ENCODE measurements around the gene MTX3. TPM values are rescaled to one million over a fixed set of nuclear protein-coding genes. Genes with fewer than 3 reads are reported as not detected.

Gene MTX3
- 1 to 10 TPM in 5 of 6 donors, not detected in 1; 1.1 to 4.8 (median 3.1) TPM for polyA plus RNA-seq (ENCODE audit: low read depth in 6 of 6)

GRCh38 chr5:79990598-79991507 is at the start of gene MTX3:
Gene MTX3, minus strand, starts transcription at chr5:79991262. Its CDS starts 24 bp downstream, at chr5:79991238.
- H3K9me3 Mint-ChIP-seq, result peaks cover 0 to 2% (median 0%) of the 10 kb centered on the region in 7 donors
- DNase-seq (peak; percentile 72), ATAC-seq (ENCODE audit: low read depth in 2 of 2) (peak; percentile 95)
- H3K4me1 Mint-ChIP-seq, result peaks cover 18 to 23% (median 22%) of the 10 kb centered on the region in 3 donors
- H3K4me3 Mint-ChIP-seq, result peak within 1 kb of the TSS; percentile 84 to 94 (median 90)
- peaks cover 17 to 26% of the 10 kb centered on the region in 2 donors for H3K36me3 Mint-ChIP-seq
- H3K27ac Mint-ChIP-seq, result peak within 1 kb of the TSS; percentile 8 to 95 (median 86)
- H3K27me3 Mint-ChIP-seq, result peaks cover 0 to 13% (median 12%) of the 10 kb centered on the region in 3 donors

- no peaks in the 10 kb centered on the region for H3K36me3 Mint-ChIP-seq
- ATAC-seq (ENCODE audit: low read depth in 2 of 2), result no peak
- DNase-seq, result no peak
- no peak overlapping the region for H3K27ac Mint-ChIP-seq
- no peaks in the 10 kb centered on the region for H3K9me3 Mint-ChIP-seq
- peaks cover 53 to 74% (median 61%) of the 10 kb centered on the region in 3 donors for H3K27me3 Mint-ChIP-seq
- peaks cover 4 to 10% (median 4%) of the 10 kb centered on the region in 3 donors for H3K4me1 Mint-ChIP-seq
- H3K4me3 Mint-ChIP-seq, result no peak overlapping the region
Observed at GRCh38 chr5:80039650-80040049, 48.6 kb upstream of the MTX3 start.

GRCh38 chr5:80037366-80037765 is 46.3 kb upstream of the MTX3 start:
- no peak for ATAC-seq (ENCODE audit: low read depth in 2 of 2)
- no peak for DNase-seq
- Mint-ChIP-seq H3K27me3 (peaks cover 52 to 78% (median 69%) of the 10 kb centered on the region in 3 donors), H3K4me3 (no peak overlapping the region), H3K4me1 (peaks cover 4 to 10% (median 7%) of the 10 kb centered on the region in 3 donors), H3K9me3 (peaks cover 0 to 2% (median 0%) of the 10 kb centered on the region in 7 donors), H3K36me3 (no peaks in the 10 kb centered on the region), H3K27ac (no peak overlapping the region)

- Mint-ChIP-seq H3K4me3 (no peak overlapping the region), H3K36me3 (no peaks in the 10 kb centered on the region), H3K4me1 (peaks cover 4 to 10% (median 7%) of the 10 kb centered on the region in 3 donors), H3K9me3 (peaks cover 0 to 2% (median 0%) of the 10 kb centered on the region in 7 donors), H3K27ac (no peak overlapping the region), H3K27me3 (peaks cover 49 to 78% (median 68%) of the 10 kb centered on the region in 3 donors)
- DNase-seq, result no peak
- no peak for ATAC-seq (ENCODE audit: low read depth in 2 of 2)
Observed at GRCh38 chr5:80036615-80037014, 45.6 kb upstream of the MTX3 start.

- H3K9me3 Mint-ChIP-seq, result peaks cover 0 to 2% (median 0%) of the 10 kb centered on the region in 7 donors
- H3K36me3 Mint-ChIP-seq, result no peaks in the 10 kb centered on the region
- H3K4me3 Mint-ChIP-seq, result peak overlapping the region in 4 of 8 donors; percentile 11 to 36 (median 34)
- peaks cover 4 to 10% (median 7%) of the 10 kb centered on the region in 3 donors for H3K4me1 Mint-ChIP-seq
- H3K27me3 Mint-ChIP-seq, result peaks cover 47 to 79% (median 70%) of the 10 kb centered on the region in 3 donors
- H3K27ac Mint-ChIP-seq, result no peak overlapping the region
- DNase-seq (no peak), ATAC-seq (ENCODE audit: low read depth in 2 of 2) (no peak)
Observed at GRCh38 chr5:80035839-80036238, 44.8 kb upstream of the MTX3 start.

GRCh38 chr5:80034962-80035821 is 44.1 kb upstream of the MTX3 start, which contains the start of gene THBS4:
Gene THBS4, plus strand, starts transcription at chr5:80035348. Its CDS starts 190 bp downstream, at chr5:80035538.
- peaks cover 48 to 74% (median 65%) of the 10 kb centered on the region in 3 donors for H3K27me3 Mint-ChIP-seq
- H3K27ac Mint-ChIP-seq, result no peak within 1 kb of the TSS
- no peaks in the 10 kb centered on the region for H3K36me3 Mint-ChIP-seq
- peaks cover 0 to 2% (median 0%) of the 10 kb centered on the region in 7 donors for H3K9me3 Mint-ChIP-seq
- ATAC-seq (ENCODE audit: low read depth in 2 of 2), result no peak
- H3K4me3 Mint-ChIP-seq, result peak within 1 kb of the TSS in 7 of 8 donors; percentile 52 to 89 (median 71)
- no peak for DNase-seq
- H3K4me1 Mint-ChIP-seq, result peaks cover 4 to 10% (median 7%) of the 10 kb centered on the region in 3 donors

- peaks cover 42 to 68% (median 60%) of the 10 kb centered on the region in 3 donors for H3K27me3 Mint-ChIP-seq
- no peaks in the 10 kb centered on the region for H3K36me3 Mint-ChIP-seq
- H3K4me3 Mint-ChIP-seq, result peak overlapping the region in 6 of 8 donors; percentile 52 to 89 (median 74)
- no peak for DNase-seq
- H3K4me1 Mint-ChIP-seq, result peaks cover 4 to 10% (median 7%) of the 10 kb centered on the region in 3 donors
- ATAC-seq (ENCODE audit: low read depth in 2 of 2), result no peak
- no peak overlapping the region for H3K27ac Mint-ChIP-seq
- H3K9me3 Mint-ChIP-seq, result peaks cover 0 to 2% (median 0%) of the 10 kb centered on the region in 7 donors
Observed at GRCh38 chr5:80034559-80034958, 43.5 kb upstream of the MTX3 start.

GRCh38 chr5:80033513-80033912 is 42.5 kb upstream of the MTX3 start:
- H3K4me1 Mint-ChIP-seq, result peaks cover 4 to 10% (median 7%) of the 10 kb centered on the region in 3 donors
- H3K27me3 Mint-ChIP-seq, result peaks cover 38 to 67% (median 66%) of the 10 kb centered on the region in 3 donors
- H3K27ac Mint-ChIP-seq, result no peak overlapping the region
- DNase-seq, result no peak
- no peak for ATAC-seq (ENCODE audit: low read depth in 2 of 2)
- no peak overlapping the region for H3K4me3 Mint-ChIP-seq
- no peaks in the 10 kb centered on the region for H3K36me3 Mint-ChIP-seq
- H3K9me3 Mint-ChIP-seq, result peaks cover 0 to 2% (median 0%) of the 10 kb centered on the region in 7 donors

GRCh38 chr5:80031109-80031508 is 40.0 kb upstream of the MTX3 start:
- Mint-ChIP-seq H3K36me3 (no peaks in the 10 kb centered on the region), H3K27ac (no peak overlapping the region), H3K9me3 (peaks cover 0 to 3% (median 0%) of the 10 kb centered on the region in 7 donors), H3K4me1 (peaks cover 4 to 10% (median 7%) of the 10 kb centered on the region in 3 donors), H3K27me3 (peaks cover 46 to 71% (median 61%) of the 10 kb centered on the region in 3 donors), H3K4me3 (no peak overlapping the region)
- ATAC-seq (ENCODE audit: low read depth in 2 of 2), result no peak
- no peak for DNase-seq

- no peaks in the 10 kb centered on the region for H3K36me3 Mint-ChIP-seq
- DNase-seq, result no peak
- peaks cover 19 to 45% (median 23%) of the 10 kb centered on the region in 3 donors for H3K27me3 Mint-ChIP-seq
- H3K4me1 Mint-ChIP-seq, result no peaks in the 10 kb centered on the region
- H3K4me3 Mint-ChIP-seq, result no peak overlapping the region
- ATAC-seq (ENCODE audit: low read depth in 2 of 2), result no peak
- peaks cover 0 to 1% (median 0%) of the 10 kb centered on the region in 7 donors for H3K9me3 Mint-ChIP-seq
- no peak overlapping the region for H3K27ac Mint-ChIP-seq
Observed at GRCh38 chr5:80026841-80027240, 35.8 kb upstream of the MTX3 start.

- Mint-ChIP-seq H3K27ac (peak overlapping the region in 1 of 6 donors; percentile 40), H3K4me1 (no peaks in the 10 kb centered on the region), H3K36me3 (no peaks in the 10 kb centered on the region), H3K4me3 (no peak overlapping the region), H3K9me3 (peaks cover 0 to 1% (median 0%) of the 10 kb centered on the region in 7 donors), H3K27me3 (peaks cover 11 to 36% (median 15%) of the 10 kb centered on the region in 3 donors)
- no peak for DNase-seq
- no peak for ATAC-seq (ENCODE audit: low read depth in 2 of 2)
Observed at GRCh38 chr5:80025069-80025468, 34.0 kb upstream of the MTX3 start.

GRCh38 chr5:80010754-80011392 is 19.8 kb upstream of the MTX3 start:
- no peaks in the 10 kb centered on the region for H3K4me1 Mint-ChIP-seq
- H3K4me3 Mint-ChIP-seq, result no peak overlapping the region
- H3K27ac Mint-ChIP-seq, result no peak overlapping the region
- DNase-seq, result no peak
- no peaks in the 10 kb centered on the region for H3K27me3 Mint-ChIP-seq
- no peak for ATAC-seq (ENCODE audit: low read depth in 2 of 2)
- peaks cover 0 to 5% of the 10 kb centered on the region in 2 donors for H3K36me3 Mint-ChIP-seq
- peaks cover 0 to 4% (median 0%) of the 10 kb centered on the region in 7 donors for H3K9me3 Mint-ChIP-seq

All from naive B cell (primary cell).